KOPT-K1 (cell line): ENCODE results near the gene CYB5R4.
"Not testable (repeated sequence)": the region's sequence is repeated elsewhere in the genome, so short reads cannot be mapped to it uniquely, and the experiment has no call there.

Experiments used
- H3K27ac ChIP-seq: fragments of 200-600 bp; sonication (generic); 2 replicates; pipeline ENCODE4 v1.5.1; 2016; ENCODE audit warnings: antibody characterized with exemption, mild to moderate bottlenecking, low read depth, low read length; ENCODE audit not compliant: poor library complexity, severe bottlenecking
- H3K36me3 ChIP-seq: fragments of 200-600 bp; sonication (generic); 2 replicates; pipeline ENCODE4 v1.5.1; 2017; ENCODE audit warnings: antibody characterized with exemption, mild to moderate bottlenecking, low read length, moderate library complexity; ENCODE audit not compliant: insufficient read depth
- H3K9me3 ChIP-seq: fragments of 200-600 bp; sonication (generic); 2 replicates; pipeline ENCODE4 v1.5.1; 2017; ENCODE audit warnings: antibody characterized with exemption, low read length, mild to moderate bottlenecking; ENCODE audit not compliant: insufficient read depth, poor library complexity, severe bottlenecking

The CYB5R4 gene

DNA sequence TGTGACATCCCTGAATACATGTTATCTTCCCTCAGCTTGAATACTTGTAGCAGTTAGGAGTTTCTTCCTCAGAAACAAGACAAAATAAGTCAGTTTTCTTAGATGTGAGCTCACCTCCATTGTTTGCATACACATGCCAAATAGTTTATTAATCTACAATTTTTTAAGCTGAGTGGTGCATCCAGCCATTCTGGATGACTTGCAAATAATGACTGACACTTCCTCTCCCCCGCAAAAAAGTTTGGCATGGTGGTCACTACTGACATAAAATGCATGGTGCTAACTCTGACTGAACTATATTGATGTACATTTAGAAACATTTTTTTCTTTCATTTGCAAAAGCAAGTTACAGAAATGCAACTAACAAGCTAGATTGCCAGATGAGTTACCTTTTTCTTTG lies 55.5 kb downstream of the CYB5R4 start:
- H3K9me3 ChIP-seq = no peaks in the 10 kb centered on the region
- no peak overlapping the region for H3K27ac ChIP-seq
- H3K36me3 ChIP-seq = no peaks in the 10 kb centered on the region

DNA sequence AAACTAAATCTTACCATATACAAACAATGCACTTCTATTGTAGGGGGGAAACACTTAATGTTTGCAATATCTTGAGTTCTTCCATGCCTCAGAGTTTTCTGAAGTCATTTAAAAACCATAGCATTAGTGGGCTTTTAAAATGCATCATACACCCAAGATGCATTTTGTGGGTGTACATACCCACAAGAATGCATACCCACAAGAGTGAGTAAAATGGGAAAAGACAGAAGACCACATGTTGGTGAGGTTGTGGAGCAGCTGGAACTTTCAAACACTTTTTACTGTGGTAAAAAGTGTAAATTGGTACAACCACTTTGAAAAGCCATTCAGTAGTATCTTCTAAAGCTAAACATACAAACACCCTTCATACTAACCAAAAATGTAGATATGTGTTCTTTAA lies 57.5 kb downstream of the CYB5R4 start:
- Histone ChIP-seq H3K9me3 (no peaks in the 10 kb centered on the region), H3K27ac (no peak overlapping the region), H3K36me3 (0 out of 2 replicates have a peak, but pooled peaks cover 2% of the 10 kb centered on the region)

DNA sequence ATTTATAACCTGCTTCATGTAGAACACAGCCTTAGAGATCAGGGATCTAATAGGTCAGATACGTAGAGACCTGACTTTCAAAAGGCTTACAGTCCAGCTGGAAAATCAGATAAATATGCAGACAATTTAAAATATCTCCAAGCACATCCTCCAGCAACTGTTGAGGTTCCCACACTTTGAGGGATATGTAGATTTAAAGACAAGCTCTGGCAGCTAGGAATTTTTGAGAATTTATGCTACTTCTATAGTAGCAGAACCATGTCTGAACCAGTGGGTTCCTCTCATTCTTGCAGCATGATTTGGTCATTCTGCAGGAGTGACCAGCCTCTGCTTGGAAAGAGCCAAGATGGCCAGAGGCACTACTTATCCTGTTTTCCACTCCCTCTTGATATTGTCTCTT lies 60.5 kb downstream of the CYB5R4 start:
- no peaks in the 10 kb centered on the region for H3K9me3 ChIP-seq
- H3K36me3 ChIP-seq = peaks cover 11% of the 10 kb centered on the region; the same call in 1 of the 2 replicates
- H3K27ac ChIP-seq = no peak overlapping the region

DNA sequence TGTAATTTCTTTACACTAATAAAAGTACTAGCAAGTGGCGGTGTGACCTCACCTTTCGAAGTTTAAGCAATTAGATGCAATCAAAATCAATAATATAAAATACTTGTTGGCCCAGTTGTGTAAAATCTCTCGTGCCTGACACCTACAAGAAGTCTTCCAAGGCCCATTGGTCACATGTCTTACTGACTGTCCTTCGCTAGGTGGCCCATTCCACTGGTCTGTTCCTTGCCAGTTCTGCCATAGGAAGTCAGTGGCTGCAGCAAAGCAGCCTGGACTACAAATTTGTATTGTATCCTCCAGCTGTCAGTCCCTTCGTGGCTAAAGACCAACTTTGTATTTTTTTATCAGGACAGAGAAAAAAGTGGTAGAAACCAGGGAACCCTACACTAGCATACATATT lies 61.8 kb downstream of the CYB5R4 start:
- H3K9me3 ChIP-seq = no peaks in the 10 kb centered on the region
- no peak overlapping the region for H3K27ac ChIP-seq
- peaks cover 17% of the 10 kb centered on the region for H3K36me3 ChIP-seq

DNA sequence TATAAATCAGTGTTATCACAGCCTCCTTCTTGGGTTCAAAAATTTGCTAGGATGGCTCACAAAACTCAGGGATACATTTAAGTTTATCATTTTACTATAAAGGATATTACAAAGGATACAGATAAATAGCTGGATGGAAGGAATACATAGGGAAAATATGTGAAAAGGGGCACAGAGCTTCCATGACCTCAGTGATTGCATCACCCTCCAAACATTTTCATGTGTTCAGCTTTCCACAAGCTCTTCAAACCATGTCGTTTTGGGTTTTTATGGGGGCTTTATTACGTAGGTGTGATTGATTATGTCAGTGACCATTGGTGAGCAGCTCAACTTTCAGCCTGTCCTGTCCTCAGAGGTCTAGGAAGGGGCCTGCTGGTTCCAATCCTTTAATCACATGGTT lies 68.0 kb downstream of the CYB5R4 start:
- peaks cover 28% of the 10 kb centered on the region for H3K36me3 ChIP-seq
- H3K9me3 ChIP-seq = no peaks in the 10 kb centered on the region
- no peak overlapping the region for H3K27ac ChIP-seq

DNA sequence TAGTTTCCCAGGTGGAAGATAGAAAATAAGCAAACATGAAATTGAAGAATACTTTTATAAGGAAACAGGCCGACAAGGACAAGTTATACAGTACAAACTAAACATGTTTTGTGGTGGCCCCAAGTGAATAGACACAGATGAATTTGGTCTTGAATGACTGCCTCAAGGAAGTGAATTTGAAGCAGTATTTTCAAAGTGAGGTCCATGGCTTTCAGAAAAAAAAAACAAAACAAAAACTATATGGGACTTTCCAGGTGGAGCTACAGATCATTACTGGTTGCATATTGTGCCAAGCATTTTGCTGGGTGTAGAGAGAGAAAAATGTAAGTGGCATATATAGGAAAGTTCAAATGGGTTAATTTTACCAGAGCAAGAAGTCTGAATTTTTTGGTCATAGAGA lies 68.8 kb downstream of the CYB5R4 start:
- peaks cover 28% of the 10 kb centered on the region for H3K36me3 ChIP-seq
- H3K9me3 ChIP-seq = no peaks in the 10 kb centered on the region
- no peak overlapping the region for H3K27ac ChIP-seq

DNA sequence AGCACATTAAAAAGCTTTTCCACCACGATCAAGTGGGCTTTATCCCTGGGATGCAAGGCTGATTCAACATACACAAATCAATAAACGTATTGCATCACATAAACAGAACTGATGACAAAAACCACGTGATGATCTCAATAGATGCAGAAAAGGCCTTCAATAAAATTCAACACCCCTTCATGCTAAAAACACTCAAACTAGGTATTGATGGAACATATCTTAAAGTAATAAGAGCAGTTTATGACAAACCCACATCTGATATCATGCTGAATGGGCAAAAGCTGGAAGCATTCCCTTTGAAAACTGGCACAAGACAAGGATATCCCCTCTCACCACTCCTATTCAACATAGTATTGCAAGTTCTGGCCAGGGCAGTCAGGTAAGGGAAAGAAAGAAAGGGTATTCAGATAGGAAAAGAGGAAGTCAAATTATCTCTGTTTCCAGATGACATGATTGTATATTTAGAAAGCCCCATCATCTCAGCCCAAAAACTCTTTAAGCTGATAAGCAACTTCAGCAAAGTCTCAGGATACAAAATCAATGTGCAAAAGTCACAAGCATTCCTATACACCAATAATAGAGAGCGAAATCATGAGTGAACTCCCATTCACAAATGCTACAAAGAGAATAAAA lies 86.8 kb downstream of the CYB5R4 start:
- not testable (repeated sequence) for H3K9me3 ChIP-seq, H3K27ac ChIP-seq
- peaks cover 18% of the 10 kb centered on the region for H3K36me3 ChIP-seq

DNA sequence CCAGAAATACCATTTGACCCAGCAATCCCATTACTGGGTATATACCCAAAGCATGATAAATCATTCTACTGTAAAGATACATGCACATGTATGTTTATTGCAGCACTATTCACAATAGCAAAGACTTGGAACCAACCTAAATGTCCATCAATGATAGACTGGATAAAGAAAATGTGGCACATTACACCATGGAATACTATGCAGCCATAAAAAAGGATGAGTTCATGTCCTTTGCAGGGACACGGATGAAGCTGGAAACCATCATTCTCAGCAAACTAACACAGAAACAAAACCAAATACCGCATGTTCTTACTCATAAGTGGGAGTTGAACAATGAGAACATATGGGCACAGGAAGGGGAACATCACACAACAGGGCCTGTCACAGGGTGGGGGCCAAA lies 88.5 kb downstream of the CYB5R4 start:
- not testable (repeated sequence) for H3K36me3 ChIP-seq, H3K27ac ChIP-seq, H3K9me3 ChIP-seq

DNA sequence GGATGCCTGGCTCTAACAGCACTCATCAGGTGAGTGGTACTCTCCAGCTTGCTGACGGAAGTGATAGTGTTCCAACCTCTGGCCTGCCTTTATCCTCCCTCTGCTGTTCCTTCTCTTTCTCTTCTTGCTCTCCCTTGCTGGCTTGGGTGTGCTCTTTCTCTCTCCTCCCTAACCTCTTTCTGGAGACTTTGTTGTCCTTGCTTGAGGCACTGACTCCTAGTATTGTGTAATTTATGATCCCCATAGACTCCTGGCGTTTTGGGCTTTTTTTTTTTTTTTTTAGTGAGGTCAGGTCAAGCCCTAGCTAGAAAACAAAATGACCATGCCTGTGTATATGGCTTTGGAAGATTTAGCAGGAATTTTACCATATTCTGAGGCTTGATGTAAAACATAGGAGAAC lies 89.4 kb downstream of the CYB5R4 start:
- Histone ChIP-seq H3K9me3 (no peaks in the 10 kb centered on the region), H3K36me3 (no peaks in the 10 kb centered on the region), H3K27ac (no peak overlapping the region)

DNA sequence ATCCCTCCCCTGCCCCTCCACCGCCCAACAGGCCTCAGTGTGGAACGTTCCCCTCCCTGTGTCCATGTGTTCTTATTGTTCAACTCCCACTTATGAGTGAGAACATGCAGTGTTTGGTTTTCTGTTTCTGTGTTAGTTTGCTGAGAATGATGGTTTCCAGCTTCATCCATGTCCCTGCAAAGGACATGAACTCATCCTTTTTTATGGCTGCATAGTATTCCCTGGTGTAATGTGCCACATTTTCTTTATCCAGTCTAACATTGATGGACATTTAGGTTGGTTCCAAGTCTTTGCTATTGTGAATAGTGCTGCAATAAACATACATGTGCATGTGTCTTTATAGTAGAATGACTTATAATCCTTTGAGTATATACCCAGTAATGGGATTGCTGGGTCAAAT lies 91.9 kb downstream of the CYB5R4 start:
- H3K9me3 ChIP-seq, H3K27ac ChIP-seq: not testable (repeated sequence)
- peaks cover 12% of the 10 kb centered on the region for H3K36me3 ChIP-seq

DNA sequence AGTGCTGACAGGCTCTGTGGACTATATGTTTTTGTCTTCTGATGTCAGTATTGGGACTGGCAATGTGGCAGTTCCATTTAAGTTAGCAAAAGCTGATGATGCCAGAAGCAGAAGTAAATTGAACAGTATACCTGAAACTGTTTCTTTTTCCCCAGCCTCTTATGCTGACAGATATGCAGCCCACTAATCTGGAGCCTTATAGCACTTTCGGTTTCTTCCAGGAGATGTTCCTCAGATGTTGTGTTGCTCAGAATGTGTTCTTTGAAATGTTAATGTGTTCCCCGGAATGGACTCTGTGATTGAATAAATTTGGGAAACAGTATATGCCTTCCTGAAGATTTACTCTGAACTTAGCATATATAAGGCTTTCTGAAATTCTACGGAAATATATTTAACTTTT lies 93.3 kb downstream of the CYB5R4 start:
- Histone ChIP-seq H3K36me3 (peaks cover 20% of the 10 kb centered on the region), H3K9me3 (no peaks in the 10 kb centered on the region), H3K27ac (no peak overlapping the region)

DNA sequence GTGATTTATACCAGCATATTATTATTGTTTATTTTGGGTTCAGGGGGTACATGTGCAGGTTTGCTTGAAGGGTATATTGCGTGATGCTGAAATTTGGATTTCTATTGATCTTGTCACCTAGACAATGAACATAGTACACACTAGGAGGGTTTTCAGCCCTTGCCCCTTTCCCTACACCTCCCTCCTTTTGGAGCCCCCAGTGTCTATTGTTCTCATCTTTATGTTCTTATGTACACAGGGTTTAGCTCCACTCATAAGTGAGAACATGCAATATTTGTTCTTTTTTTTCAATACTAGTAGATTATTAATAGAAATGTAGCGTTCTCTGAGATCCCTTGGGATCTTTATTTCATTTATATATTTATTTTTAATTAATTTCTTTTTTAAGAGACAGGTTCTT lies 94.9 kb downstream of the CYB5R4 start:
- no peak overlapping the region for H3K27ac ChIP-seq
- H3K9me3 ChIP-seq = no peaks in the 10 kb centered on the region
- H3K36me3 ChIP-seq = peaks cover 27% of the 10 kb centered on the region

DNA sequence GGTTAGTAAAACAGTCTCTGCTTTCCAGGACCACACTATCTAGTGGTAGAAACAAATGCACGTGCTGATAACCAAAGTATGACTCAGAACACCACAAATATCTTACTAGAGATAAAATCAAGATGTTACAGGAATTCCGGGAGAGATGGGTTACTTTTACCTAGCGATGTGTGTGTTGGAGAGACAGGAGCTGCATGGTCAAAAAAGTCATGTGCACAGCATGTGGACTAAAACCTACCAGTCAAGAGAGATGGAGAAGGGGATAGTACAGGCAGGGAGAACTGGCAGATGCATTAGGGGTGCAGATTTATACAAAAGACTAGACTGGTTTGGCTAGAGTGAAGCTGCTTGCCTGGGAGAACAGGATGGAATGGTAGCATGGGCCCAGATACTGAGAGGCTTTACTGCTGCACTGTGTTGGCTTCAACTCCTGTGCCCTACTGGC lies 98.8 kb downstream of the CYB5R4 start:
- Histone ChIP-seq H3K9me3 (no peaks in the 10 kb centered on the region), H3K36me3 (peaks cover 33% of the 10 kb centered on the region), H3K27ac (no peak overlapping the region)

DNA sequence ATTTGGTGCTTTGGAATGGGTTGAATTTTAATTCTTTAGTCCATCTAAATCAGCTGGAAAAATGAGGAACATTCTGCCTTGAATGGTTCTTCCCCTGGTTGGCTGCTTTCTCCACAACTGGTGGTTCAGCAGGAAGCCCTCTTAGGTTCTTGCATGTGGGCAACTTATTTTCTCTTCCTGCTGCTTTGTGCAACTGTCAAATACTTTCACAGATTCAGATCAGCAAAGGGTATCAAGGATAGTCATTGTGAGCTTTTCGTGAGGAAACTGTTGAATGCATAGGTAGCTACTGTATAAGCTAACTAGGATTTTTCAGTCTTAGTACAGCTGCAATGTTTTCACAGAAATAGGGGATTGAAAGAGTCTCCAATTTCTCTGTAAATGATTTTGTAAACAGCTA lies 101.2 kb downstream of the CYB5R4 start:
- no peak overlapping the region for H3K27ac ChIP-seq

DNA sequence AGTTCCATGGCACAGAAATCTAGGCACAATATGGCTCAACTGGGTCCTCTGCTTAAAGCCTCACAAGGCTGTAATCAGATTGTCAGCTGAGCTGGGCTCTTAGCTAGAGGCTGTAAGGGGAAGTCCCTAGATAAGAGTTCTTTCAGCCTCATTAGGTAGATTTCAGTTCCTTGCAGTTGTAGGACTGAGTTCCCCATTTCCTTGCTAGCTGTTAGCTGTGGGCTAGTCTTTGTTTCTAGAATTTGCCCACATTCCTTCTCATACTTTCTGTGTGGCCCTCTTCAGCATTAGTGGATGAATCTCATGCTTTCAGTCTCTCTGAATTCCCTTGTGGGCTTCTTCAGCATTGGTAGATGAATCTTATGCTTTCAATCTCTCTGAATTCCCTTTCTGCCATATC lies 103.1 kb downstream of the CYB5R4 start:
- Histone ChIP-seq H3K36me3 (peaks cover 16% of the 10 kb centered on the region; the same call in 1 of the 2 replicates), H3K27ac (no peak overlapping the region), H3K9me3 (peaks cover 17% of the 10 kb centered on the region)

More for the DNA sequence above, 101.2 kb downstream of the CYB5R4 start:
- Histone ChIP-seq H3K9me3 (peaks cover 10% of the 10 kb centered on the region), H3K36me3 (peaks cover 29% of the 10 kb centered on the region)

DNA sequence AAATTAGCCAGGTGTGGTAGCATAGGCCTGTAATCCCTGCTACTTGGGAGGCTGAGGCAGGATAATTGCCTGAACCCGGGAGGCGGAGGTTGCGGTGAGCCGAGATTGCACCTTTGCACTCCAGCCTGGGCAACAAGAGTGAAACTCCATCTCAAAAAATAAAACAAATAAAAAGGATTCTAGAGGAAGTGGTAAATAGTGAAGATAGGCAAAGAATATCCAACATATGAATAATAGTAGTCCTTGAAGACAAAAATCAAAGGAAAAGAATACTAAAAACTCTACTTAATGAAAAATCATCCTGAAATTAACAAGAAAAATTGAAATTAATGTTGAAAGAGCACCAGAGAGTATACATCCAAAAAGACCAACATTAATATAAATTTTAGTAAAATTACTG lies 107.0 kb downstream of the CYB5R4 start:
- H3K36me3 ChIP-seq = peaks cover 6% of the 10 kb centered on the region; the same call in 1 of the 2 replicates
- H3K27ac ChIP-seq = no peak overlapping the region
- H3K9me3 ChIP-seq = peaks cover 24% of the 10 kb centered on the region
